H4 (cell line): ENCODE measurements around the gene NTNG2. TPM values are rescaled to one million over a fixed set of nuclear protein-coding genes. Genes with fewer than 3 reads are reported as not detected.

Experiments
- DNase-seq: peaks from one replicate; pipeline ENCODE4 v3.0.0-alpha.2; 2015; ENCODE audit warnings: low spot score
- total RNA-seq: library from RNA; depleted of rRNA; stranded (reverse); fragments of >200 nt; shearing (Covaris generic); gene quantifications from 2 replicates; pipeline ENCODE4 v1.2.3, GENCODE V29; 2014; rRNA removed

NTNG2 gene
- total RNA-seq, 1 experiment from 2014 or later, result 0.95 TPM

GRCh38 chr9:132260846-132261245 is 99.0 kb downstream of the NTNG2 start:
- DNase-seq, result no peak

GRCh38 chr9:132266017-132266416 is 104.2 kb downstream of the NTNG2 start:
- DNase-seq, result no peak

GRCh38 chr9:132267660-132268059 is 105.8 kb downstream of the NTNG2 start:
- DNase-seq, result no peak

DNA sequence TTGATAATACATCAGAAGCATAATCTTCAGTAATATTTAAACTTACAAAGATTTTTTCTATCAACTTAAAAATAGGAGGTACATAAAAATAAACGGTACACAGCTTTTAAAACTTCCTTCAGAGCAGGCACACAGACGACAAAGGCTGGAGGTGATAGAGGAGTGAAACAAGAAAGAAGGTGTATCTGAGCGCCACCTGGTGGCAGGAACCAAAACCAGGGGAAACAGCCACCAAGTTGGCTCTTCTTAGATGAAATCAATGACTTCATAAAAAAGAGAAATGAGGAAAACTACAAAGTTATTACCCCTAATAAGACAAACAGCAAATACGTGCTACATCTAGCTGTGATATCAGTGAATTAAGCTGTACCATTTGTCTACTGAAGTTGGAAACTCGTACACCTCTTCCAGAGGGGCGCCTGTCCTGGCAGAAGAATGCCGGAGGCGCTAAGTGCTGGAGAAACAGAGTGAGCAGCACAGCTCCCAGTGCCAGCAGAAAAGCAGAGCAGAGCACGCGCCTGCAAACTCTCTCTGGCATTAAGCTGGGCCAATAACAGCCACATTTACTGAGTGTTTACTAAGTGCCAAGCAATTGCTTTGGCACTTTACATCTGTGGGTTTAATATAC is 107.0 kb downstream of the NTNG2 start:
- DNase-seq, result peak; percentile 59

GRCh38 chr9:132269704-132270516 is 108.1 kb downstream of the NTNG2 start:
- peak; percentile 37 for DNase-seq

GRCh38 chr9:132274861-132275260 is 113.0 kb downstream of the NTNG2 start:
- DNase-seq, result no peak

GRCh38 chr9:132283165-132283564 is 121.3 kb downstream of the NTNG2 start:
- no peak for DNase-seq

DNA sequence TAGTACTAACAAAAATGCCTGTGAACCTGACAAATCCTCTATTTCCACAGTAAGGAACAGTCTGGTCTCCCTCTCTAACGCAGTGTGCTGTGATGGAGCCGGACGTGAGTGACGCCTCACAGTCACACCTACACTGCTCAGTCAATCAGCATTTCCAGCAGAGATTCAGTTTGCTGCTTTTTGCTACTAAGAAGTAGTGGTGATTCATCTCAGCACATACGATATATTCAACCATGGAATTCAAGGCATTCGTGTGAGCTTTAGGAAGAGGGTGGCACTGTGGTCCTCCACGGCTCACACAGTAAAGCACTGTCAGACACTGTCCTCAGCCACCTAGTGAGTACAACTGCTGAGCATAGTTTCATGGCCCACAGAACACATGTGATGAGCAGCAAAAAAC is 122.0 kb downstream of the NTNG2 start:
- DNase-seq, result no peak

DNA sequence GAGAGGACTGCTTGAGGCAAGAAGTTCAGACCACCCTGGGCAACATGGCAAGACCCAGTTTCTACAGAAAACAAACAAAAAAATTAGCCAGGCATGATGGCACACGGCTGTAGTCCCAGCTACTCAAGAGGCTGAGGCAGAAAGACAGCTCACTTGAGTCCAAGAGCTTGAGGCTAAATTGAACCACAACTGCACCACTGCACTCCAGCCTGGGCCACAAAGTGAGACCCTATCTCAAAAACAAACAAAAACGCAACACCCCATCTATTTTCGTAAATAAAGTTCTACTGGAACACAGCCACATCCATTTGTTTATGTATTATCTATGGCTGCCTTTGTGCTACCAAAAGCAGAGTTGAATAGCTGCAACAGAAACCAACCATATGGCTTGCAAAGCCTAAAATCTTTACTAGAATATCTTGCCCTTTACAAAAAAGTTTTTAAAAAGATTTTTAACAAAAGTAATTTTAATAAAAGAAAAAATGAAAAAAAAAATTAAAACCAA is 125.5 kb downstream of the NTNG2 start:
- DNase-seq, result no peak

GRCh38 chr9:132288361-132288760 is 126.5 kb downstream of the NTNG2 start:
- DNase-seq, result peak; percentile 22

DNA sequence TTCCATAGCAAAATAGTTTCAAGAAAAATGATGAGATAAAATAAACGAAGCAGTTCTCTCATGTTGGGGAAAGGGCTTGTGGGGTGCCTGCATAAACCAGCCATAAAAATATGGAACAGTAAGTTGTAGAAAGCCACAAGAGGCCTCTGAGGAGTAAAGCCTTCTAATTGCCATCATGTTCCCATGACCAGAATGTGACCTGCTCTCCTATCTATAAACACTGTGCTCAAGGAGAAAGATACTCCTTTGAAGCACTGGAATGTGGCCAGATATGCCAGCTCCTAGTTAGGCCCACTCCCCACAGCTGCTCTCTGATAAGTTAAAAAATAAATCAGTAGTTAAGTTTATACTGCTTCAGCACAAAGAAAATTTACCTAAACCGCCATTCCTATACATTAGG is 127.1 kb downstream of the NTNG2 start:
- no peak for DNase-seq

- DNase-seq, result no peak
These were observed 131.4 kb downstream of the NTNG2 start for GRCh38 chr9:132293145-132293721.

Other genes with a start within 250 kb of the NTNG2 start
- 35.2 and 40.5 TPM in 2 replicates for gene MED27, start 82.2 kb upstream of the NTNG2 start, total RNA-seq
- 13.4 and 16.7 TPM in 2 replicates for gene SETX, start 192.9 kb downstream of the NTNG2 start, total RNA-seq
- 13.9 and 24.6 TPM in 2 replicates for gene TTF1, start 244.8 kb downstream of the NTNG2 start, total RNA-seq
- not detected in 2 replicates for gene CFAP77, start 248.2 kb downstream of the NTNG2 start, total RNA-seq